HG03439 (cell line): Measurements from ENCODE around the gene ANKRD27.
"Not testable (repeated sequence)": the region's sequence is repeated elsewhere in the genome, so short reads cannot be mapped to it uniquely, and the experiment has no call there.

ENCODE experiments used
- ATAC-seq: cut with Tn5 transposase; IDR thresholded peaks from one replicate; pipeline ENCODE4 v1.9.1; 2021; ENCODE audit warnings: mild to moderate bottlenecking, moderate library complexity; ENCODE audit not compliant: unreplicated experiment

The ANKRD27 gene

GRCh38 chr19:32611161-32611560 is 63.8 kb downstream of the ANKRD27 start:
- no peak for ATAC-seq

GRCh38 chr19:32607479-32607878 is 67.5 kb downstream of the ANKRD27 start:
- ATAC-seq: no peak

- no peak for ATAC-seq
Observed at GRCh38 chr19:32606289-32606688, 68.7 kb downstream of the ANKRD27 start.

- no peak for ATAC-seq
Observed at GRCh38 chr19:32605544-32605943, 69.4 kb downstream of the ANKRD27 start.

- no peak for ATAC-seq
Observed at GRCh38 chr19:32603961-32604360, 71.0 kb downstream of the ANKRD27 start.

GRCh38 chr19:32599736-32600157 is 75.2 kb downstream of the ANKRD27 start:
- ATAC-seq: peak; percentile 58

GRCh38 chr19:32599258-32599657 is 75.7 kb downstream of the ANKRD27 start:
- ATAC-seq: no peak

GRCh38 chr19:32598022-32598421 is 77.0 kb downstream of the ANKRD27 start:
- ATAC-seq: no peak

GRCh38 chr19:32595491-32595890 is 79.5 kb downstream of the ANKRD27 start:
- ATAC-seq: no peak

GRCh38 chr19:32594021-32594420 is 81.0 kb downstream of the ANKRD27 start:
- ATAC-seq: no peak

- not testable (repeated sequence) for ATAC-seq
Observed at GRCh38 chr19:32587747-32588504, 87.1 kb downstream of the ANKRD27 start.

GRCh38 chr19:32581705-32582179 is 93.2 kb downstream of the ANKRD27 start:
- peak; percentile 4 for ATAC-seq

- peak; percentile 92 for ATAC-seq
Observed at GRCh38 chr19:32580901-32581704, 93.9 kb downstream of the ANKRD27 start, which contains the start of gene PDCD5. PDCD5 (plus strand) TSS chr19:32581190; CDS start chr19:32581262, 72 bp downstream.

GRCh38 chr19:32580353-32580900 is 94.6 kb downstream of the ANKRD27 start:
- ATAC-seq: peak; percentile 22

GRCh38 chr19:32576790-32577189 is 98.2 kb downstream of the ANKRD27 start:
- no peak for ATAC-seq

GRCh38 chr19:32573492-32573794 is 101.5 kb downstream of the ANKRD27 start:
- ATAC-seq: no peak

- not testable (repeated sequence) for ATAC-seq
Observed at GRCh38 chr19:32572700-32573491, 102.1 kb downstream of the ANKRD27 start.

GRCh38 chr19:32571471-32572075 is 103.4 kb downstream of the ANKRD27 start:
- not testable (repeated sequence) for ATAC-seq

- no peak for ATAC-seq
Observed at GRCh38 chr19:32570081-32570785, 104.7 kb downstream of the ANKRD27 start.

- ATAC-seq: no peak
Observed at GRCh38 chr19:32567486-32567885, 107.5 kb downstream of the ANKRD27 start.
